Camera-type eye (tissue), 1 donor: ENCODE measurements around the gene ATG4A. TPM values are rescaled to one million over a fixed set of nuclear protein-coding genes. Genes with fewer than 3 reads are reported as not detected.

Experiments used
- total RNA-seq: library from RNA; depleted of rRNA; stranded (reverse); fragments of >200 nt; gene quantifications from one replicate; pipeline ENCODE4 v1.2.3, GENCODE V29; 2014

Gene ATG4A
- 11.1 TPM for total RNA-seq

DNA sequence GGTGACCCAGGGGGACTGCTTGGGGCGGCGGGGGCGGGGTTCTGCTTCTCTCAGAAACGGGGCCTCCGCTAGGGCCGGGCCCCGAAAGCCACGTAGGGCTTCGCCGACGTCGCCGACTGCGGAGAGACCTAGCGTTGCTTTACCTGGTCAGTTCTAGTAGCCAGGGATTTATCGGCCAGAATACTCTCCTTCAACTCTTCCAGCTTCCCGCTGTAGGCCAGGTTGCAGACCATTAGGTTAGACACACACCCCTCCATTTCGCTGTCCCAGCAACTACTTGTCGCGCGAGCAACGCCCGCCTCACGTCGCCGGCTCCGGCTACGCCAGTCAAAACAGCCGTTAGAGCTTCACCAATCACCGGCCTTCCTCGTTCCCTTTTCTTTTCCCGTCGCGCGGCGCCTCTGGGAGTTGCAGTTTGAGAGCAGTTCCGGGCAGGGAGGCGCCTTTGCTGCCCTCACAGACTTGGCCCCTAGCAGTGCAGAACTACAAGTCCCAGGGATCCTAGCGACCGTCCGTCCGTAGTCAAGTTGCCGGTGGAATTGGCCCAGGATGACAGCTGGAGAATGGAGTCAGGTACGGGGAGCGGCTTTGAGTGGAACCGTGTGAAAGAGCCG, at the start of gene ATG4A, which contains the start of gene PSMD10:
Gene ATG4A (plus strand): TSS at position 515 of the 614 bp plus-strand sequence. CDS start 49 bp downstream, at position 564.
Gene PSMD10 (minus strand): TSS at position 279 of the 614 bp plus-strand sequence. CDS start 22 bp downstream, at position 257.

GRCh38 chrX:108044554-108045256, 46.9 kb upstream of the ATG4A start, which contains the start of gene VSIG1:
VSIG1 (plus strand) TSS chrX:108045065; CDS start chrX:108045131, 66 bp downstream.

Other genes with a start within 250 kb of the ATG4A start
- not detected for gene TEX13B, start 109.4 kb upstream of the ATG4A start, total RNA-seq
- gene VSIG1, start 46.7 kb upstream of the ATG4A start, total RNA-seq = 0.33 TPM
- 61.4 TPM for gene PSMD10, start 236 bp upstream of the ATG4A start, total RNA-seq